CD4-positive, alpha-beta T cell treated with Interleukin-4 for 1 hour (primary cell): ENCODE measurements around the gene KRT37.
"Not testable (repeated sequence)": the region's sequence is repeated elsewhere in the genome, so short reads cannot be mapped to it uniquely, and the experiment has no call there.

Experiments used
- DNase-seq, 2 donors: peaks; one replicate each; pipeline ENCODE4 v3.0.0-alpha.2; 2020 to 2022

KRT37 gene

DNA sequence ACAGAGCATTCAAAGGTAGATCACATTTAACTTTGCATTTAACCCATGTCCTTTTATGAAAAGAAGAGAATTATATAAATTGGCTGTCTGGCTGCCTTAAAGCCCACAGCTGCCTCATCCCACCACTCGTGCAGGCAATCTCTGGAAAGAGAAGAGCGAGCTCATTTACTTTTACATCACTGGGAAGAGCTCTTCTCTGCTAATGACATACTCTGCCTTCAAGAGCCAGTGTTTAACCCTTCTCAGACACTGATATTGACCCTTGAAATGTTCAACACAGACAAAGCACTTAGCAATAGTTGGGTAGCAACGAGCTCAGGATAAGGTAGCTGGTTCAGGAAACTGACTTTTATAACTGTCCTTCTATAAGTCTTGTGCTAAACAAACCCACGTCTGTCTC lies 9.6 kb upstream of the KRT37 start:
- DNase-seq: no peak

DNA sequence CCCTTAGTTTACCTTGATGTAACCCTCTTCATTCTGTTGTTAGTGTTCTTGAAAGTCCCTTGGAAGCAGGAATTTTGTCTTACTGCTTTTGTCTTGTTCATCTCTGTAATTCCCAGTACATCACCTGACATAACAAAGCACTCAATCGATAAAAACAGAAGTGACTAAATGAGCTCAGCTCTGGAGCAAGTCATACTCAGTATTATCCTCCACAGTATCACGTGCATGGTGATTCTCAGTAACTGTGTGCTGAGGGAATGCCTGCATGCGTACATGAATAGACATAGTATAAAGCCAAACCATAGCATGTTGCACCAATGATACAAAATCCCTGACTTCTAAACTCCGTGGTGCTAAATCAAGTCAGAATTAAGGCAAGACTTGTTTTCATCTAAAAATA lies 9.2 kb upstream of the KRT37 start:
- no peak for DNase-seq

DNA sequence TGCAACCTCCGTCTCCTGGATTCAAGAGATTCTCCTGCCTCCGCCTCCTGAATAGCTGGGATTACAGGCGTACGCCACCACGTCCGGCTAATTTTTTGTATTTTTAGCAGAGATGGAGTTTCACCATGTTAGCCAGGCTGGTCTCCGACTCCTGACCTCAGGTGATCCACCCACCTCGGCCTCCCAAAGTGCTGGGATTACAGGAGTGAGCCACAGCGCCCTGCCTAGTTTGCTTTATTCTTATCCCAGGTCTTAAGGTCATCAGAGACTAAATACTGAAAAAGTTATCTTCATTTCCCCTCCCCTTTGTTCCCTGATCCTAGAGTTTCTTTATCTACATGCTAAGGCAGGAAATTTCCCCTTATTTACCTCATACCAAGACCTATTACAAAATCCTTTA lies 6.0 kb upstream of the KRT37 start:
- DNase-seq: not testable (repeated sequence)

DNA sequence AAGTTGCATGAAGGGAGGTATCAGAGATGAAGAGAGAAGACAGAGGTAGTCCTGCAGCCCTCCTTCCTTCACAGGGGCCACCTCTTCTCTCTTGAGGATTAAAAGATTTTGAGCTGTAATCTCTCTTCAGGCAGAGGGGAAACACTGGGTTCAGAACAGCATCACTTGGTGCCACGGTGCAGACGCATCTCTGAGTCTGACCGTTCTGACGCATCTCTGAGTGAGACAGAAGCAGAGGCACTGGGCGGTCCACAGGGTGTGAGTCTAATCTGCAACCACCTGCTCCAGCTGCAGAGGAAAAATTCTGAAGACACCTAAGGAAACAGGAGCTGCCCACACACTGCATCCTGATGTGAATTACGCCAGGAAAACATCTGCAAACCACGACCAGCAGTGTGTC lies 5.3 kb upstream of the KRT37 start:
- DNase-seq: no peak

DNA sequence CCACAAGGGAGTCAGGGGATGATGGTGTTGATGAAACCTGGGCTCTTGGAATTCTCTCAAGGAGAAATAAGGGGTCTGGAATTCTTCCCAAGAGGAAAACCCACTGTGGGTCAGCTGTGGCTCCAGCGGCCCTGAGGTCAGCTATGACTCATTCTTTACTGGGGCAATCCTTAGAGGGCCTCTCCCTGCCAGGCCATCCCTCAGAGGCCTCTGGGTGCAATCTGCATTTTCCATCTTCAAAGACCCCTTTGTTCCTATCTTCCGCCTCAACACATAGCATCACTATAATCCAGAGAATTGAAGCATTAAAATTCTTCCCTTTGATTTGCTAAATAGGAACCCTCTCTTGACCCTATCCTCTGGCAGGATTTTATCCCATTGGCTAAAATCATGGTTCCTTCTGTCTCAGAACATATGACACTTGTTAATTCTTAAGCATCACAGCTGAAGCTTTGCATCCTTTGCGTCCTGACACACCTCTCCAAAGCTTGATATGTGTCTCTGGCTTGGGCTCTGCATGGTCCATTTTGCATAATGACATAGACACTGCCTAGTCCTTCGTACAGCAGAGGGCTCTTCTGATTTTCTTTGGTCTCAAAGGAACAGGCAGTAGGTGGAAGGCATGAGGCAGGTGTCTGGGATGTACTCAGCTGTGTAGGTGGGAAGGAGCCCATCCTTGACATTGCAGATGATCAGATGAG lies 4.4 kb upstream of the KRT37 start:
- no peak for DNase-seq

DNA sequence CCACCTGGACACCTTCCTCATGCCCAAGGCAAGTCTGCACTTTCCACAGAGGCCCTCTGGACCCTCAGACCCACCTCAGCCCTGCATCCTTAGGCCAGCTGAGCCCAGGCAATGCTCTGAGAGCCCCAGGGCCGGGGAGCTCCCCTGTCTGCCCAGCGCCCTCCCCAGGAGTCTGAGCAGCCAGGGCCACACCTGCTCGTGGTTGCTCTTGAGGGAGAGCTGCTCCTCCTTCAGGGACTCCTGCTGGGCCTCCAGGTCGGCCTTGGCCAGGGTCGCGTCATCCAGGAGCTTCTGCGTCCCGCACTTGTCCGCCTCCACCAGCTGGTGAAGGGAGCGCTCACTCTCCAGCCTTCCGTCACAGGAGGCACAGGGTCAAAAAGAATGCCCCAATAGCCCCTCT lies 1.8 kb downstream of the KRT37 start:
- DNase-seq: not testable (repeated sequence)

DNA sequence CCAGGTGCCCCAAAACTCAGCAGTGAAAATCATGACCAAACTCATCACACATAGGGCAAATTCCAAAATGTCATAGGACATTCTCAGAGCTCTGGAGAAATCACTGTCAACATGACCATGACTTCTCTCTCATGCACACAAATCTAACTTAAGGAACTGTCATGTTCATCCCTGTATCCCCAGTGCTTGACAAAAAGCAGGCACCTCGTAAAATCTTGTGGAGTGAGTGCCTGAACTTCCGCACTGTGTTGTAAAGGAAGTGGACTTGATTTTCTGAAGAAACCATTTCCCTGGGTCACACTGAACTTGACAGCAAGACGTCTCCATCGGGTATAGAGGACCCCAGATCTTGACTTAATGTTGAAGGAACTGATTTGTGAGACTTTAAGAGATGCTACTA lies 2.8 kb downstream of the KRT37 start:
- no peak for DNase-seq

DNA sequence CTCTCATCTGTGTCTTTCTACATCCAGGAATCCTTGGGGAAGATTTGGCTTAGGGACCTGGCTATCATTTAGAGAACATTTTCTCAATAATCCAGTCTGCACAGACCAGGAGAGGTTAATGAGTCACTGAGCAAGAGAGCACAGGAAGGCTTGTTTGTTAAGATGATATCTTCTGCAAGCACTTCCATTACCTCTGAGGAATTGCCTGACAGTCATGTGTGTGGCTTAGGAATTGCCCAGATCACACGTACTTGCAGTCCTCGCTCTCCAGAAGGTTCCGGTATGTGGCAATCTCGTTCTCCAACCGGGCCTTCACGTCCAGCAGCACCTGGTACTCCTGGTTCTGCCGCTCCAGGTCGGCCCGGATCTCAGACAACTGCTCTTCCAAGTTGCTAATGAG lies 3.3 kb downstream of the KRT37 start:
- no peak for DNase-seq

DNA sequence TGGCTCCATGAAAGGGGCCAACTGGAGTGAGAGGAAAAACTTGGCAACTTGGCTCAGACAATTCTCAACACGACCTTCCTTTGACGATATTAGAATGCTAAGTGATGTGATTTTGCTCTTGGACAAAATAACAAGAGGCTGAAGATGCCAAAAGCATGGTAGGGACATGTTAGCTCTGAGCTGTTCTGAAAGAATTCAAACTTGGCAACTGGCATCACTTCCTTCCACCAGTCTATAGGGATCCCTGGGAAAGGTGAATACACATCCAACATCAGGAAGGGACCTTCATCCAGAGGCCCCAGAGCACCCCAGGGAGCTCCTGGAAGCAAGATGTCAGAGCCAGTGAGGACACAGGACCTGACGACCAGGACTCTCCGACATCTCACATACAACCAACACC lies 4.3 kb downstream of the KRT37 start:
- DNase-seq: no peak

DNA sequence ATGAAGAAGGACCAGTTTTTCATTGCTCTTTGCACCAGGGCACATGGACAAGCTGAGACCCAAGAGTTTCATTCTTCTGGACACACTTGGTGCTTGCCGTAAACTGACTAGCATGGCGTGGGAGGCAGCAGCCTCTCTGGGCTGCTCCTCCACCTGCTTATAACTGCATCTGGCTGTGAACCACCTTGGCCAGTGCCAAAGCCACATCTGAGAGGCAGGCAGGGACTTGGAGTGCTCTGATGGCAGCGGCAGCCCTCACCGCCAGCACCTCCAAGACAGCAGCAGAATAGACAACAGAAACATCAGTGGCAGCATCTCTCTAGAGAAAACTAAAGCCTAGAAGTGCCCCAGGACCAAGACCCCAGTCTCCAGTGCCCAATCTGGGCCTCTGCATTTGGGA lies 4.7 kb downstream of the KRT37 start:
- DNase-seq: no peak

DNA sequence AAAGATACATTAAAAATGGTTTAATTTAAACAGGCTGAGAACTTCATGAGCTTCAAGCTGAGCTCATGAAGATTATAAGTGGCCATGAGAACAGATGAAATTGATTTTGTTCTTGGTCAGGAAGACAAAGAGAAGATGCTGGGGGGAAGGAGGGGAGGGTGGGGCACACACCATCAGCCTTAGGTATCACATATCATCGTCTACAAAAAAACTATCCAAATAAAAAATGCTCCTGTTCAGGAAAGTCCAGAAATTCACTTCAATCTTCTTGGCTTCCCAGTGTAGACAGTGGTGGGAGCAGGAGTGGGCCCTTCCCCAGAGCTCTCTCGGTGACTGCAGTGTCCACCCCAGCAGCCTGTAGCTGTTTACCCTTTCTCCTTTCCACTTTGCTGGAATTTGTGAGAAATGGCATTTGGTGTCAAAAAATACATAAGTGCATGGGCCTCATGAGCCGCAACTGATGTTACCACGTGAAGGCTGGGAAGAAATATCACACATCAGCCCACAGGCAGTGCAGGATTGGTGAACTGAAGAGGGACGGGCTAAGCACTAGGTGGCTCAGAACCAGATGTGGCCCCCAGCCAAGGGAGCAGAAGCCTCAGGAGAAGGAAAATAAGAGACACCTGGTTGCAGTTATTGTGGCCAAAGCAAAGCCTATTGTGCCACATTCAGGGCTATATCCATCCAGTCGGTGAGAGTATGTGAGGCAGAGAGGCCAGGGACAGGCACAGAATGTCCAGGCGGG lies 6.1 kb downstream of the KRT37 start:
- DNase-seq: no peak

DNA sequence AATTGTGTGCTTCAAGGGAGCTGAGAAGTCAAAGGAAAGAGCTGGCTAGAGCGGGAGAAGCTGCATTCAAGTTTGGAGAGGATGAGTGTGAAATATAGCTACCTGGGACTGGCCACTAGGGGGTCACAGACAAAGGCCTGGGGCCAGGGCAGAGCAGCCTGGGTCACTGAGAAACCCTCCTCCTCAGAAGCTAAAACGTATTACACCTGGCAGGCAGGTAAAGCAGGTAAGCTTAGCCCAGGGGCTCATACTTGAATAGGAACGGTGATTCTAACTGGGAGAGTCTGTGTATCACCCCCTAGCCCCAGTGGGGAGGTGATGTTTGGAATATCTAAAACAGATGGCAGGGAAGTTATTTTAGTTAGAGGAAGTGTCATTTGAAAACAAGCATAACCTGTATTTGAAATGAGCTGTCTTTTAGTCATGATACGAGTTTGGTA lies 6.8 kb downstream of the KRT37 start:
- no peak for DNase-seq

DNA sequence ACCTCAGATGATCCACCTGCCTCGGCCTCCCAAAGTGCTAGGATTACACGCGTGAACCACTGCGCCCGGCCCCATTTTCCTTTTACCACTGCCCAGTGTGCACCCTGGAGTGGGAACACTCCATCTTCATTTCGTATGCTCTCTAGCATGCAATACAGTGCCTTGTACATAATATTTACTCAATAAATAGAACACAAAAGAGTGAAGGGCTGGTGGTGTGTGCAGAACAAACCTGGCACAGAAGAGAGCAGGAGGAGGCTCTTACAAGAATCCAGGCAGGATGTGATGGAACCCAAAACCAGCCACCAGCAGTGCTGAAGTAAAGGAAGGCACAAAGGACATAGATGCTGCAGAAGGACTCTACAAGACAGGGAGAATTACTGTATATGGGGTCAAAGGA lies 7.3 kb downstream of the KRT37 start:
- no peak for DNase-seq

DNA sequence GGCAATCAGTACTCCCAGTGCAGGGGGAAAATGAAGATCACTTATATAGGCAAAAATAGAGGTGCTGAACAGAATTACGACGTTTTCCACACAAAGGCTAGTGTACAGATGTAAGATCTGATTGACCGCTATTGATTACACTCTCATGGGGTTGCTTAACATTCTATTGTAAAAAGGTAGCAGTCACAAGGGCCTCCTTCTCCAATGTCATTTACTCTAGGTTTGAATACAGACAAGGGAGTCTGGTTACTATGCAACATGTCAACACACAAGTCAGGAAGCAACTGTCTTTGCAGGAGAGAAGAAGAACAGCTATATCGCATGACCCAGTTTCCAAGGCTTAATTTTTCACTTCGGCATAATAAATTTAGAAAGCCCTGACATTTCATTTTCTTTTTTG lies 7.9 kb downstream of the KRT37 start:
- no peak for DNase-seq

DNA sequence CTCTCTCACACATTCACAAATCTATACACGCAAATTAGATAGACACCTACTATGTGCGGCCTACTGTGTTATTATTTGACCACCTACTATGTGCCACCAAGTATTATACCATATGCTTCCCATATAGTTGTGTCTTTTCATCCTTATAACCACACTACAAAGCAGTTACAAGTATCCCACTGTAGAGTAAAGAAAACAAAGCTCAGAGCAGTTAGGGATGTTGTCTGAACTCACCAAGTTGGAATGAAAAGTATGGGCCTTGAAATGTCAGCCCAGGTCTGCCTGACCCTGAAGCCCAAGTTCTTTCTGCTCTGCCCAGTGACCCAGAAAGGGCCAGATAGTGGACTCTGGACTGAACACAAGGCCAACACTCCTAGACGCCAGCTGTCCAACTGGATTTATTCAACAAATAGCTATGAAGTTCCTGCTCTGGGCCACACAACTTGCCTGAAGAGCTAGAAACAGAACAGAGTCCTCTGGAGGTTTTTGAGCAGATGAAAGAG lies 8.5 kb downstream of the KRT37 start:
- no peak for DNase-seq

DNA sequence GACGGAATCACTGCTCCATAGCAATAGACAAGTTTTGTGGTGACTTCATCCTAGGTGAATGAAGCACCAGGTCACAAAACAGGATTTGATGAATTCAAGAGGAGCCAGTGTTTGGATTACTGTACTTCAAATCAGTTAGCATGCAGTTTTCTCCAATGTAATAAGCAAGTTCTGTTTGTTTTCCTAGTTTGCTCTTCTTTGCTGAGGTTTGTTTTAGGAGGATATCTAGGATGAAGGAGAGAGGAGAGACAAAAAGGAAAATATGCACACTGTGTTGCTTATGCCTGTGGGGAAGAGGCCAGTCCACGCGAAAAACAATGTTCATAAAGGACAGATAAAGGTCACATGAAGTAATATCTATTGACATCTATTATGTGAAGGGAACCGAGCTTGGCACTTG lies 9.0 kb downstream of the KRT37 start:
- no peak for DNase-seq

DNA sequence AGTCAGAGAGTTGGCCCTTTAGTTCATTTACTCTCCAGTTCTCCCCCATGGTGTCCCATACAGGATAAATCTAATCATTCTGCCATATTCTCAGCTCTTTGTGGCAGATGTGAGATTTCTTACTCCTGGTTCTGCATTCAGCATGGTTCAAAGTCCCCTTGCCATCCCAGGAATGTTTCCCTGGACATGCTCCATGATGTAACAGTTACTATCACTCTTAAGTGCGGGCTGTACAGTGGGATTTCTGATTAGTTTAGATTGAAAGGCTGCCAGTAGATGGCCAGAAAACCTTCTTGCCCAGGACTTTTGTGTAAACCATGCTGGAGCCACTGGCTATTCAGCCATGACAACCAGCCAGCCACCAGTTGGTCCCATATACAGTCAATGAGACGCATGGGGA lies 10.4 kb downstream of the KRT37 start:
- no peak for DNase-seq

DNA sequence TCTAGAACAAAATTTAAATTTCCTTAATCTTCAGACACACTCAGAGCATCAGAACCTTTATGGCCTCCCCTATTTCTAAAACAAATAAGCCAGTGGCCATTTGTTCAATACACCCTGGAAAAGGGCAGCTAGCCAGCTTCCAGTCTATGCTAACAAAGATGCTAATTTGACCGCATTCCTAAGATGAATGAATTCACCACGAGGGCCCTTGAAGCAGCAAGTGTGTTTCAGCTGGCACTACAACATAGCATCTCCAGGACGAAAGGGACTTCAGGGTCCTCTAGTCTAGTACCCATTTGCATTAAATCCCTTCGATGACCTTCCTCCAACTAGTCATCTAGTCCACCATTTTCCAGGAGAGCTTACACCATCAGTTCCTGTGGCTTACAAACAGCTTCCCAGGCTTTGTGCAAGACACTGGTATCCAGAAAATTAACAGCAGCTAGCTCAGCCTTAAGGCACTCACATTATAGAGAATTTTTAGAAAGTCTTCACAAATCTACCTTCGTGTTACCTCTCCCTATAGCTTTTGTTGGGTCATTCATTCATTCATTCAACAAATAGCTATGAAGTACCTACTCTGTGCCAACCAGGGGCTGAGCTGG lies 10.9 kb downstream of the KRT37 start:
- DNase-seq: no peak

DNA sequence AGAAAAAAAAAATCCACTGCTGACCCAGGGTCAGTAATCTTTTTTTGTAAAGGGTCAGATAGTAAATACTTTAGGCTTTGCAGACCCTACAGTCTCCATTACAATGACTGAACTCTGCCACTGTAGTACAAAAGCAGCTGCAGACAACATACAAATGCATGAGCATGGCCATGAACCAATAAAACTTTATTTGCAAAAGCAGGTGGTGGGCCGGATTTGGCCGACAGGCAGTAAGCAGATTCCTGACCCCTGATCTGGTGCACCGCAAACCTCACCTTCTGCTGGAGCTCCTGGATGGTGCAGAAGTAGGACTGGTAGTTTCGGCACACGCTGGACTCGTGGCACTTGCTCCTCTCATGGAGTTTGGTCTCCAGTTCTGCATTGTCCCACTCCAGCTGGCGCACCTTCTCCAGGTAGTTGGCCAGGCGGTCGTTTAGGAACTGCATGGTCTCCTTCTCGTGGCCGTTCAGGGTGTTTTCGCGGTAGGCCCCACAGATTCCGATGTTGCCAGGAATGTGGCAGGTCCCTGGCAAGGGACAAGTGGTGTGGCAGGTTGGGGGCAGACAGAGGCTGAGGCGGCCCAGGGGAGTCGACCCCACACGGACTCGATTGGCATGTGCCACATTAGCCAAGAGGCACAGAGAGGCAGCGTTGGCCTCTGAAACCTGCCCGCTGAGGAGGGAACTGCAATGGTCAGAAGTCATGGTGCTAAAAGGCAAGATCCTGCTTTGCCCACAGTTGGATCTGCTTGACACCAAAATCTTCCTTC lies 13.1 kb downstream of the KRT37 start:
- DNase-seq: no peak

DNA sequence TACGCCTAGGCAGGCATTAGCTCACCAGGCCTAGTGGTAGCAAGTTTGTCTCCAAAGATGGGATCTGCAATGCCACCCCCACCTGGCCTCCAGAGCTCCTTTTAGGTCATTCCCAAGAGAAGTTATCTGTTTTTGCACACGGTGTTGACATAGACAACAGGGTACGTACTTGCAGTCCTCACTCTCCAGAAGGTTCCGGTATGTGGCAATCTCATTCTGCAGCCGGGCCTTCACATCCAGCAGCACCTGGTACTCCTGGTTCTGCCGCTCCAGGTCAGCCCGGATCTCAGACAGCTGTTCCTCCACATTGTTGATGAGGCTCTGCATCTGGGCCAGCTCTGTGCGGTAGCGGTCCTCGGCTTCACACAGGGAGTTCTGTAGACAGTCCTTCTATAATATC lies 17.2 kb downstream of the KRT37 start:
- no peak for DNase-seq

DNA sequence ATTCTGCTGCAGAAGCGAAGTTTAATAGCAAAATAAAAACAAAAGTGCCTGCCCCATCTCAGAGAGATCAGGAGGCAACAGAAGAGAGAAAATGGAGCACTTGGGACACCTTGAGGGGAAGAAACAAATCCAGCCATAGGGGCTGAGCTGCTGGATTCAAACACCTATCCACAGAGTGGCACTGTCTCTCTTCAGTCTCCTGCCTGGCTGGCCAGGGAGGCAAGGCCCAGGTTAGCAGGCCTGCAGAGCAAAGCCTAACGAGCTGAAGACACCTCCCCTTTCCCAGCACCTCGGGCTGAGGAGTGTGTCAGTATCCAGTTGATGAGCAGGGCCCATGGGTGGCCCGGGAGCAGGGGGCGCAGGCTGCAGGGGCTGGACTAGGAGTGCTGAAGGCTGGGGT lies 18.2 kb downstream of the KRT37 start:
- no peak for DNase-seq

DNA sequence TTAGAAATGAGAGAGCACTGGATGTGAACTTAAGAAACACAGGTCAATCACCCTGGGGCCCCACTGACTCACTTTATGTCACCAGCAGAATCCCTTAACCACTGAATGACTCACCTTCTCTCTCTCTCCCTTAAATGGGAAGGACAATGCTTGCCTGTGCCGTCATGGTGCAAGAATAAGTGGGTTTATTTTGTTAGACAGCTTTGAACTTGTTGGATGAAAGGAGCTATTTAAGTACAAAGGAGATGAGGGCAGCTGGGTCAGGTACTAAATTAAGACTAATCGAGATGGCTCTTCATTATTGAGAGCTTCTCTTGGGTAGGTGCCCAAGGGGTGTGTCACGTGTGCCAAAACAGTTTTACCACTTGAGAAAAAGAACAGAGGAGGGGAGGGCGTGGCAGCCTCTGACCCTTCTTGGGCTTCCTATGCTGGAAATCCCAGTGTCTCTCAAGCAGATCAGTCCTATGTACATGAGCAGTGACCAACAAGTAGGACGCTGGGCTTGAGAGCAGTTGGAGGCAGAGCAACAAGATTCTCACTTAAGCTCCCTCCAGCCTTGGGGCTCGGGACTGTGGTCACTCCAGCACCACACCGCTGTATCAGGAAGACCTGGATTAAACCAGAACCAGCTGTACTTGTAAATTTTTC lies 20.2 kb downstream of the KRT37 start:
- DNase-seq: peak in 1 of 2 donors; percentile 35
